HG02885 (cell line): ENCODE data around the gene NNAT.

Source experiments
- ATAC-seq: cut with Tn5 transposase; IDR thresholded peaks from one replicate; pipeline ENCODE4 v1.9.1; 2021; ENCODE audit warnings: mild to moderate bottlenecking; ENCODE audit not compliant: unreplicated experiment, poor library complexity

The NNAT gene

GRCh38 chr20:37523012-37523391, 2.0 kb downstream of the NNAT start:
- no peak for ATAC-seq

GRCh38 chr20:37523911-37524700, 3.1 kb downstream of the NNAT start:
- no peak for ATAC-seq

- no peak for ATAC-seq
These were observed 4.0 kb downstream of the NNAT start for GRCh38 chr20:37524859-37525708.

GRCh38 chr20:37525810-37526209, 4.8 kb downstream of the NNAT start:
- ATAC-seq: no peak

GRCh38 chr20:37526238-37526838, 5.3 kb downstream of the NNAT start:
- no peak for ATAC-seq

- peak; percentile 4 for ATAC-seq
These were observed 6.0 kb downstream of the NNAT start for GRCh38 chr20:37526839-37527637.

GRCh38 chr20:37527638-37528445, 6.8 kb downstream of the NNAT start, which contains the start of gene BLCAP:
BLCAP (minus strand) TSS chr20:37527876; CDS start chr20:37519174, 8,702 bp downstream.
- ATAC-seq: peak; percentile 78

- ATAC-seq: no peak
These were observed 7.6 kb downstream of the NNAT start for GRCh38 chr20:37528446-37529213.

GRCh38 chr20:37529214-37529967, 8.3 kb downstream of the NNAT start:
- no peak for ATAC-seq

GRCh38 chr20:37529968-37530600, 9.0 kb downstream of the NNAT start:
- ATAC-seq: no peak

- no peak for ATAC-seq
These were observed 9.6 kb downstream of the NNAT start for GRCh38 chr20:37530696-37531095.

- no peak for ATAC-seq
These were observed 10.8 kb downstream of the NNAT start for GRCh38 chr20:37531856-37532255.

GRCh38 chr20:37533154-37533715, 12.2 kb downstream of the NNAT start:
- no peak for ATAC-seq

- ATAC-seq: peak; percentile 71
These were observed 13.5 kb downstream of the NNAT start for GRCh38 chr20:37534401-37535157.

- ATAC-seq: no peak
These were observed 14.5 kb downstream of the NNAT start for GRCh38 chr20:37535443-37536132.

- ATAC-seq: no peak
These were observed 16.5 kb downstream of the NNAT start for GRCh38 chr20:37537505-37537904.
